Parathyroid adenoma (tissue), 2 donors: Measurements from ENCODE around the gene GPSM1.

ENCODE experiments used
- H2AFZ ChIP-seq: fragments of 300-600 bp; sonication (generic); one replicate; pipeline ENCODE4 v1.7.0; 2017; ENCODE audit warnings: antibody characterized with exemption, mild to moderate bottlenecking
- H3K27ac ChIP-seq: fragments of 300-600 bp; sonication (generic); one replicate; pipeline ENCODE4 v1.7.0; 2017
- H3K27me3 ChIP-seq: fragments of 300-600 bp; sonication (generic); one replicate; pipeline ENCODE4 v1.7.0; 2017; ENCODE audit warnings: low read length; ENCODE audit not compliant: control insufficient read depth, insufficient read depth
- H3K36me3 ChIP-seq: fragments of 300-600 bp; sonication (generic); one replicate; pipeline ENCODE4 v1.7.0; 2017; ENCODE audit warnings: low read length; ENCODE audit not compliant: control insufficient read depth, insufficient read depth
- H3K4me1 ChIP-seq: fragments of 300-600 bp; sonication (generic); one replicate; pipeline ENCODE4 v1.7.0; 2017; ENCODE audit warnings: control low read depth
- H3K4me2 ChIP-seq: fragments of 300-600 bp; sonication (generic); one replicate; pipeline ENCODE4 v1.7.0; 2017; ENCODE audit warnings: low read length
- H3K4me3 ChIP-seq: fragments of 300-600 bp; sonication (generic); one replicate; pipeline ENCODE4 v1.7.0; 2017; ENCODE audit warnings: low read depth, low read length
- H3K79me2 ChIP-seq: fragments of 300-600 bp; sonication (generic); one replicate; pipeline ENCODE4 v1.7.0; 2017; ENCODE audit warnings: control low read depth
- H3K9ac ChIP-seq: fragments of 300-600 bp; sonication (generic); one replicate; pipeline ENCODE4 v1.7.0; 2017; ENCODE audit warnings: mild to moderate bottlenecking
- H3K9me3 ChIP-seq: fragments of 300-600 bp; sonication (generic); one replicate; pipeline ENCODE4 v1.7.0; 2017; ENCODE audit warnings: low read length; ENCODE audit not compliant: control insufficient read depth
- CTCF ChIP-seq: fragments of 300-600 bp; sonication (generic); IDR thresholded peaks from one replicate; pipeline ENCODE4 v1.7.0; 2017; ENCODE audit warnings: antibody characterized with exemption, mild to moderate bottlenecking
- donor health status: primary hyperparathyroidism.

The GPSM1 gene

DNA sequence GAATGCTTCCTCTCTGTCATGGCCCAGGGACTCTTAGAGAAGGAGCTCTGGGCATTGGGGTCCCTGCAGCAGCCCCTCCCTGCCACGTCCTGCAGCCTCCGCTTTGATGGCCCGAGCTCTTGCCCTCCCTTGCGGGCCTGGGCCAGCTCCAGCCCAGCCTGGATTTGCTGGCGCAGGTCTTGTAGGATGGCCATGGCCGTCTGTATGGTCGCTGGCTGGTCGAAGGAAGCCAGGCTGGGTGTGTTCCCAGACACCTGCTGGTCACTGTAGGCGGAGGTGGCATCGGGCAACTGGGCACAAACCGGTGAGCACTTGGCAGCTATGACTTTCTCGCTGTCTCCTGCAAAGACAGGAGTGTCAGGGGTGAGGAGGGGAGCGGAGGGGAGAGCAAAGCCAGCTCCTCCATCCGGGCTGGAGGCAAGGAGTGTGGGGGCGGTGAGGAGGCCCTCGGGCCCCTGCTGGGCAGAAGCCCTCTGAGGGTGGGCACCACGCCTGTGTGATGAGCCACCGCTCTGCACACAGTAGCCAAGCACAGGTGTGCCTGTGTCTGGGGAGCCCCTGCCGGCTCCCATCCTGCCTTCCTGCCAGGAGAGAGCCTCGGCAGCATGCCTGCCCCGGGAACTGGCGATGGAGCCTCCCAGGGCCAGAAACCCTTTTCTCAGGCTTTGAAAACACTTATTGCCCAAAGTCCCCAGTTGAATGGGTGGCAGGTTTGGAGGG, 35.9 kb upstream of the GPSM1 start:
- H3K9ac ChIP-seq: no peak overlapping the region
- H3K9me3 ChIP-seq: no peaks in the 10 kb centered on the region
- H3K27ac ChIP-seq: no peak overlapping the region
- H3K27me3 ChIP-seq: no peaks in the 10 kb centered on the region
- H3K79me2 ChIP-seq: no peaks in the 10 kb centered on the region
- H3K36me3 ChIP-seq: no peaks in the 10 kb centered on the region
- no peaks in the 10 kb centered on the region for H3K4me1 ChIP-seq
- no peak overlapping the region for H3K4me3 ChIP-seq
- no peak overlapping the region for H3K4me2 ChIP-seq
- TF ChIP-seq CTCF: no peak
- H2AFZ ChIP-seq: no peak overlapping the region

DNA sequence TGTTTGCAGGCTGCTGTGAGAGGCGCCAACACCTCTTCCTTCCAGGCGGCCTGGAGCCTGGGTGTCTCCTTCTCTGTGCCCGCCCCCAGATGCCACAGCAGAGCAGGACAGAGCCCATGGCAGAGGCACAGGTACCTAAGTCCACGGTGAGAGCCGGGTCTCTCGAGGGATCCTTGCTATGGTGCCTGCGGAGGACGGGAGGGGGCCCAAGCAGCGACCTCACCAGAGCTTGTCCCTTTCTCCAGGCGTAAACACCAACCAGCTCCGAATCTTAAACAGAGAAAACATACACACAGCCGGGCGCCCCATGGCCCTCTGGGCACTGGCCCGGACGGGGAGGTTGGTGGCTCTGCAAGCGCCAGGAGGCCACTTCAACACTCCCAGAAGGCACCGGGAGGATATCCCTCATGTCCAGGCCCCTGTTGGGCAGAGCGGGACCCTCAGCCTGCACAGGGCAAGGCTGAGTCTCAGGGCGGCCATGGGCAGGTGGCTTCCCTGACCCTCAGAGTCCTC, 35.3 kb upstream of the GPSM1 start:
- no peak overlapping the region for H2AFZ ChIP-seq
- H3K27me3 ChIP-seq: no peaks in the 10 kb centered on the region
- no peaks in the 10 kb centered on the region for H3K4me1 ChIP-seq
- H3K4me3 ChIP-seq: no peak overlapping the region
- H3K79me2 ChIP-seq: no peaks in the 10 kb centered on the region
- no peaks in the 10 kb centered on the region for H3K36me3 ChIP-seq
- no peak overlapping the region for H3K27ac ChIP-seq
- TF ChIP-seq CTCF: no peak
- H3K9me3 ChIP-seq: no peaks in the 10 kb centered on the region
- H3K4me2 ChIP-seq: no peak overlapping the region
- H3K9ac ChIP-seq: no peak overlapping the region

DNA sequence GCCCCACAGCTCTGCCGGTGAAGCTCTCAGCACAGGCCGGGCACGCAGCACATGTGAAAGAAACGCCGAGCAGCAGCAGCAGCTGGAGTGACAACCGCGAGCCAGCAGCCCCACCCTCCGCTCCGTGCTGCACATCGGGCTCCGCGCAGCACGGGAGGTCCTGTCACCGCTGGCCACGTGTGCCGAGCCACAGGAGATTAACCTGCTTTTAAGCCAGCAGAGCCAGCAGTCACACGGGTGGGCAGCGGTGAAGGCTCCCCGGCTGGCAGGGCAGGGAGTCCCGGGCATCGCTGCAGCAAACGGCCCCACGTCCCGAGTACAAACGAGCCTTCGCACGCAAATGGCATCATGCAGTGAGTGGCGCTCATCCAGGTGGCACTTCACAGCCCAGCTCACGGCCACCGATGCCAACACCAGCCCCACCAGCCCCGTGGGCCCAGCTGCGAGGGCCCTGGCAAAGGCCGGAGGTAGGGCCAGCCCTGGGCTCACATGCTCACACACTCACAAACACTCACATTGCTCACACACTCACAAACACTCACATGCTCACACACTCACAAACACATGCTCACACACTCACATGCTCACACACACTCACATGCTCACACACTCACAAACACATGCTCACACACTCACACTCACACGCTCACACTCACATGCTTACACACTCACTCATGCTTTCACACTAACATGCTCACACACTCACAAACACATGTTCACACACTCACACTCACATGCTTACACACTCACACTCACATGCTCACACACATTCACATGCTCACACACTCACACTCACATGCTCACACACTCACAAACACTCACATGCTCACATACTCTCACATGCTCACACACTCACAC, 34.5 kb upstream of the GPSM1 start:
- Histone ChIP-seq H3K36me3 (no peaks in the 10 kb centered on the region), H3K79me2 (no peaks in the 10 kb centered on the region), H3K4me1 (no peaks in the 10 kb centered on the region), H3K9ac (no peak overlapping the region), H2AFZ (no peak overlapping the region), H3K4me2 (no peak overlapping the region), H3K4me3 (no peak overlapping the region), H3K27ac (no peak overlapping the region), H3K9me3 (no peaks in the 10 kb centered on the region), H3K27me3 (no peaks in the 10 kb centered on the region)
- no peak for TF ChIP-seq CTCF

DNA sequence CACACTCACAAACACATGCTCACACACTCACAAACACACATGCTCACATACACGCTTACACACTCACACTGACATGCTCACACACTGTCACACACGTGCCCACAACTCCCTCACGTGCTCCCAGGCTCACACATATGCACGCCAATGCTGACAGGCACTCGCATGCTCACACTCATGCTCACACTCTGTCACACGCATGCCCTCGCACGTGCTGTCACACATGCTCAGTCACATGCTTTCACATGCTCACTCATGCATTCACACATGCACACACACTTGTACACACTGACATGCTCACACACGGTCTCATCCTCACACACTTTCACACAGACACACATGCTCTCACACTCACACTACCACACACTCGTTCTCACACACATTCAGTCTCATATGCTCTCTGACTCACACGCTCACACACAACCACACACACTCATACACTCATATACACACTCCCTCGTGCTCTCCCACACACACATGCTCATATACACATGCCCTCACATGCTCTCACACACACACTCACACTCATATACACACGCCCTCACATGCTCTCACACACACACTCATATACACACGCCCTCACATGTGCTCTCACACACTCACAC, 33.8 kb upstream of the GPSM1 start:
- no peaks in the 10 kb centered on the region for H3K36me3 ChIP-seq
- H3K9me3 ChIP-seq: no peaks in the 10 kb centered on the region
- no peak overlapping the region for H2AFZ ChIP-seq
- H3K27ac ChIP-seq: no peak overlapping the region
- no peak overlapping the region for H3K4me3 ChIP-seq
- TF ChIP-seq CTCF: no peak
- H3K4me1 ChIP-seq: no peaks in the 10 kb centered on the region
- H3K27me3 ChIP-seq: no peaks in the 10 kb centered on the region
- H3K79me2 ChIP-seq: no peaks in the 10 kb centered on the region
- H3K4me2 ChIP-seq: no peak overlapping the region
- no peak overlapping the region for H3K9ac ChIP-seq
